Endothelial cell of umbilical vein (primary cell): ENCODE data around the gene ARL6IP4. TPM values are rescaled to one million over a fixed set of nuclear protein-coding genes. Genes with fewer than 3 reads are reported as not detected.

Source experiments
- BruUV-seq: library from RNA; stranded (reverse); fragments of 400-500 nt; replicated peaks from 2 replicates; lab custom pipeline; 2021; lab: Mats Ljungman, UMichigan
- CTCF ChIA-PET: fragments of 300-600, 350-600 bp; sonication (Branson Sonifier 250); formaldehyde crosslinking; loops from one replicate; lab custom pipeline; 2021; ENCODE audit warnings: antibody characterized with exemption, inconsistent platforms; lab: Charles Lee
- POLR2A ChIA-PET: fragments of 300-600, 350-600 bp; sonication (Branson Sonifier 250); formaldehyde crosslinking; loops from one replicate; lab custom pipeline; 2021; ENCODE audit warnings: antibody characterized with exemption, inconsistent platforms; lab: Charles Lee
- DNase-seq: peaks from one replicate; pipeline ENCODE4 v3.0.0-alpha.2; 2011; ENCODE audit warnings: low read depth, low spot score
- FAIRE-seq: peaks from 2 replicates; lab custom pipeline; 2011; peaks lifted over from hg19 to GRCh38; lab: Jason Lieb, UNC
- H2AFZ ChIP-seq: 2 replicates; pipeline ENCODE4 v1.6.0; 2012; ENCODE audit warnings: low read depth, low read length, control low read depth, inconsistent platforms
- H3K27ac ChIP-seq: 2 replicates; pipeline ENCODE4 v1.5.1; 2011; ENCODE audit warnings: low read depth, mild to moderate bottlenecking, control low read depth, low read length, moderate library complexity; ENCODE audit not compliant: insufficient read depth
- H3K27me3 ChIP-seq, 2 experiments: 2 replicates each; pipeline versions ENCODE4 v1.6.0 to v1.6.1; 2011; ENCODE audit warnings: low read length in 2 of 2, mixed read lengths in 1 of 2; ENCODE audit not compliant: control insufficient read depth in 2 of 2, insufficient read depth in 2 of 2
- H3K36me3 ChIP-seq, 2 experiments: 2 replicates in 1 of 2; 3 replicates in 1 of 2; pipeline ENCODE4 v1.5.1; 2011; ENCODE audit warnings: low read length in 2 of 2, mild to moderate bottlenecking in 1 of 2, moderate library complexity in 1 of 2; ENCODE audit not compliant: control insufficient read depth in 2 of 2, insufficient read depth in 2 of 2; ENCODE audit errors: extremely low read depth in 1 of 2
- H3K4me1 ChIP-seq: 3 replicates; pipeline ENCODE4 v1.5.1; 2011; ENCODE audit warnings: mild to moderate bottlenecking, low read length; ENCODE audit not compliant: control insufficient read depth, insufficient read depth; ENCODE audit errors: extremely low read depth
- H3K4me2 ChIP-seq: 2 replicates; pipeline ENCODE4 v1.6.1; 2011; ENCODE audit warnings: low read length, control low read depth, mixed read lengths; ENCODE audit not compliant: insufficient read depth
- H3K4me3 ChIP-seq, 3 experiments: fragments of 200-600 bp in 1 of 3; sonication (generic), shearing (Covaris generic) in 1 of 3; replicated peaks in 1 of 3; 2 replicates each; pipeline ENCODE4 v1.5.1; 2011 to 2016; ENCODE audit warnings: control low read depth in 3 of 3, low read length in 3 of 3, mild to moderate bottlenecking in 2 of 3, inconsistent platforms in 1 of 3, low read depth in 1 of 3, moderate library complexity in 1 of 3; ENCODE audit not compliant: insufficient read depth in 1 of 3
- H3K79me2 ChIP-seq: 2 replicates; pipeline ENCODE4 v1.6.0; 2012; ENCODE audit warnings: low read length, inconsistent platforms; ENCODE audit not compliant: control insufficient read depth, insufficient read depth
- H3K9ac ChIP-seq: replicated peaks from 2 replicates; pipeline ENCODE3; 2011; ENCODE audit warnings: low read length, control low read depth; ENCODE audit not compliant: insufficient read depth; ENCODE audit errors: extremely low read depth
- H3K9me1 ChIP-seq: replicated peaks from 3 replicates; pipeline ENCODE4 v1.6.0; 2011; ENCODE audit warnings: mild to moderate bottlenecking, low read length; ENCODE audit not compliant: control insufficient read depth, insufficient read depth; ENCODE audit errors: extremely low read depth
- H3K9me3 ChIP-seq: replicated peaks from 2 replicates; pipeline ENCODE4 v1.5.1; 2012; ENCODE audit warnings: low read length, inconsistent platforms; ENCODE audit not compliant: control insufficient read depth, insufficient read depth
- H4K20me1 ChIP-seq: replicated peaks from 2 replicates; pipeline ENCODE3; 2011; ENCODE audit warnings: mild to moderate bottlenecking, low read length; ENCODE audit not compliant: control insufficient read depth, insufficient read depth; ENCODE audit errors: extremely low read depth
- EZH2 ChIP-seq: IDR thresholded peaks from 2 replicates; pipeline ENCODE4 v1.6.1; 2012; ENCODE audit warnings: borderline replicate concordance, low read depth, mild to moderate bottlenecking, moderate library complexity, low read length, inconsistent platforms; ENCODE audit not compliant: severe bottlenecking
- FOS ChIP-seq: IDR thresholded peaks from 2 replicates; pipeline ENCODE4 v1.6.1; 2011; ENCODE audit warnings: mild to moderate bottlenecking, low read length, moderate library complexity, borderline replicate concordance; ENCODE audit not compliant: insufficient read depth
- POLR2A ChIP-seq: IDR thresholded peaks from 2 replicates; pipeline ENCODE4 v1.6.1; 2012; ENCODE audit warnings: low read depth, mild to moderate bottlenecking, control low read depth, low read length
- POLR2AphosphoS5 ChIP-seq: IDR thresholded peaks from 2 replicates; pipeline ENCODE4 v1.6.1; 2012; ENCODE audit warnings: low read depth, mild to moderate bottlenecking, control low read depth, low read length, moderate library complexity; ENCODE audit not compliant: insufficient read depth
- dilution Hi-C: fragments of 300-500 bp; cut with MboI; formaldehyde crosslinking; loops from one replicate; pipeline ENCODE4 v1.15.0; 2019; ENCODE audit warnings: low sequenced_read_pairs; ENCODE audit not compliant: extremely low pct_ligation_motif_present
- intact Hi-C: fragments of 100-400 bp; cut with micrococcal nuclease; formaldehyde crosslinking; loops from one replicate; pipeline ENCODE4 v1.10.0; 2022
- polyA plus RNA-seq, 4 experiments: library from polyadenylated mRNA; depleted of rRNA in 3 of 4; stranded (reverse) in 3 of 4; unstranded in 1 of 4; fragments of >200 nt; gene quantifications; 2 replicates each; pipeline versions ENCODE4 v1.2.1 to v1.2.3, GENCODE V29; 2011 to 2012; ENCODE audit warnings: missing spikeins in 1 of 4
- total RNA-seq: library from RNA; stranded (reverse); gene quantifications from 2 replicates; pipeline ENCODE4 v1.2.3, GENCODE V29; 2021
- TF ChIP-seq, protein P1 (sequence below): IDR thresholded peaks from 2 replicates; pipeline ENCODE4 v1.6.1; 2011; ENCODE audit not compliant: insufficient read depth, insufficient read length
- TF ChIP-seq, protein P2 (sequence below), 2 donors: IDR thresholded peaks; 1 replicate in 1 of 2; 2 replicates in 1 of 2; pipeline ENCODE4 v1.5.1; 2011; ENCODE audit warnings: low read length in 2 of 2, mild to moderate bottlenecking in 2 of 2, moderate library complexity in 2 of 2, control low read depth in 1 of 2, inconsistent platforms in 1 of 2, low read depth in 1 of 2; ENCODE audit not compliant: insufficient read depth in 1 of 2; ENCODE audit errors: extremely low read depth in 1 of 2

The ARL6IP4 gene
- total and polyA plus RNA-seq, 2 donors (not counting 3 experiments of a cell fraction or from before 2014, with no cell fraction given): 193 to 226 TPM

DNA sequence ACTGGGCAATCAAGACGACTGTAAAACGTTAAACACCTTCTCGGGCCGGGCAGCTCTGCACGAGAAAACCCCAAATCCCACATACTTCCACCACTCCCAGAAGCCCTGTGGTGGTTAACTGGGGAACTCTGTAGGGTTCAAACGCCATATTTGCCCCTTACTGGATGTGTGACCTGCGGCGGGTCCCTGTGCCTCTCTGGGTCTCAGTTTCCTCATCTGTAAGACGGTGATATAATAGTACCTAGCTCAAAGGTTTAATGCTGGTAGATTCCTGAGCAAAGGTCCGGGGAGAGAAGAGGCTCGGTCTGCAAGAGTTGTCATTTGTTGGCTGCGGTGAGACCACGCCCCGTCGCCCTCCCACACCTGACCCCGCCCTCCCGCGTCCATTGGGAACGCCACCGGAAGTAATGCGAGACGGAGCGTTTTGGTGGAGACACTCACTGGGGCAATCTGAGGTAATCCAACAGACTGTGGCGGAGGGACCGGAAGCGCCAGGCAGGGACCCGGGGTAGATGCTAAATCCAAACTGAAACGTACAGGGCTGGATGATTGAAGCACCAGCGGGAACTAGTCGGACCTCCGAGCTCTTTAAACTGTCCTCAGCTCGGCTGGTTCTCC lies 6.1 kb upstream of the ARL6IP4 start:
- H3K4me2 ChIP-seq: peak overlapping the region; percentile 91
- CTCF ChIA-PET: interaction anchor here (1.4 to 3.9 kb wide), 4 partner anchors 28 to 264 kb away, joined by 4 to 24 read pairs (median 7); partner anchors contain the start of genes MPHOSPH9 and MTRFR
- peak; percentile 99 for FAIRE-seq
- intact Hi-C loops (loop anchor here (1.0 to 2.0 kb wide), 4 partner anchors 8 to 258 kb away; partner anchors contain the start of genes ABCB9, MPHOSPH9, MTRFR and PITPNM2), dilution Hi-C loops (no loop called here)
- H3K27ac ChIP-seq: peak overlapping the region; percentile 99
- DNase-seq: peak; percentile 99
- no peaks in the 10 kb centered on the region for H3K9me3 ChIP-seq
- H3K4me3 ChIP-seq: peak overlapping the region; percentile 65 to 87 (median 84)
- peak overlapping the region; percentile 98 for H3K9ac ChIP-seq
- H4K20me1 ChIP-seq: no peaks in the 10 kb centered on the region
- H3K9me1 ChIP-seq: no peaks in the 10 kb centered on the region
- peak overlapping the region; percentile 95 for H2AFZ ChIP-seq
- H3K4me1 ChIP-seq: peaks cover 12% of the 10 kb centered on the region
- H3K79me2 ChIP-seq: peaks cover 2% of the 10 kb centered on the region
- peaks cover 0 to 2% of the 10 kb centered on the region in 2 experiments for H3K36me3 ChIP-seq
- TF ChIP-seq POLR2AphosphoS5: peak; percentile 33
- TF ChIP-seq, protein P1, sequence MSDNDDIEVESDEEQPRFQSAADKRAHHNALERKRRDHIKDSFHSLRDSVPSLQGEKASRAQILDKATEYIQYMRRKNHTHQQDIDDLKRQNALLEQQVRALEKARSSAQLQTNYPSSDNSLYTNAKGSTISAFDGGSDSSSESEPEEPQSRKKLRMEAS: peak; percentile 35
- TF ChIP-seq, protein P2, sequence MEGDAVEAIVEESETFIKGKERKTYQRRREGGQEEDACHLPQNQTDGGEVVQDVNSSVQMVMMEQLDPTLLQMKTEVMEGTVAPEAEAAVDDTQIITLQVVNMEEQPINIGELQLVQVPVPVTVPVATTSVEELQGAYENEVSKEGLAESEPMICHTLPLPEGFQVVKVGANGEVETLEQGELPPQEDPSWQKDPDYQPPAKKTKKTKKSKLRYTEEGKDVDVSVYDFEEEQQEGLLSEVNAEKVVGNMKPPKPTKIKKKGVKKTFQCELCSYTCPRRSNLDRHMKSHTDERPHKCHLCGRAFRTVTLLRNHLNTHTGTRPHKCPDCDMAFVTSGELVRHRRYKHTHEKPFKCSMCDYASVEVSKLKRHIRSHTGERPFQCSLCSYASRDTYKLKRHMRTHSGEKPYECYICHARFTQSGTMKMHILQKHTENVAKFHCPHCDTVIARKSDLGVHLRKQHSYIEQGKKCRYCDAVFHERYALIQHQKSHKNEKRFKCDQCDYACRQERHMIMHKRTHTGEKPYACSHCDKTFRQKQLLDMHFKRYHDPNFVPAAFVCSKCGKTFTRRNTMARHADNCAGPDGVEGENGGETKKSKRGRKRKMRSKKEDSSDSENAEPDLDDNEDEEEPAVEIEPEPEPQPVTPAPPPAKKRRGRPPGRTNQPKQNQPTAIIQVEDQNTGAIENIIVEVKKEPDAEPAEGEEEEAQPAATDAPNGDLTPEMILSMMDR (IDR thresholded peaks at IDR 0.05; ENCODE audit: extremely low read depth in 1 of 2, insufficient read depth in 1 of 2, low read depth in 1 of 2, low read length in 2 of 2): no peak
- no peak for TF ChIP-seq FOS
- no peak for TF ChIP-seq EZH2
- no peak for TF ChIP-seq POLR2A
- TSS peak; percentile 60 for BruUV-seq
- no peaks in the 10 kb centered on the region for H3K27me3 ChIP-seq
- POLR2A ChIA-PET: interaction anchor here (0.9 to 2.8 kb wide), 2 partner anchors 86 to 258 kb away, joined by 3 to 15 read pairs; partner anchors contain the start of genes MPHOSPH9 and MTRFR
